GM23248 (cell line): ENCODE data around the gene SPRR2F. TPM values are rescaled to one million over a fixed set of nuclear protein-coding genes. Genes with fewer than 3 reads are reported as not detected.
"Not testable (repeated sequence)": the region's sequence is repeated elsewhere in the genome, so short reads cannot be mapped to it uniquely, and the experiment has no call there.

Experiments
- DNase-seq: peaks from one replicate; pipeline ENCODE4 v3.0.0-alpha.2; 2015
- H2AFZ ChIP-seq: fragments of 200-600 bp; sonication (generic); 2 replicates; pipeline ENCODE4 v1.6.1; 2016; ENCODE audit warnings: antibody characterized with exemption
- H3F3A ChIP-seq: fragments of 200-600 bp; sonication (generic); 2 replicates; pipeline ENCODE4 v1.6.1; 2016; ENCODE audit warnings: mild to moderate bottlenecking, antibody characterized with exemption, mixed run types; ENCODE audit not compliant: insufficient read depth
- H3K27ac ChIP-seq: fragments of 200-600 bp; sonication (generic); 2 replicates; pipeline ENCODE4 v1.5.1; 2016; ENCODE audit warnings: mild to moderate bottlenecking
- H3K27me3 ChIP-seq: fragments of 200-600 bp; sonication (generic); replicated peaks from 2 replicates; pipeline ENCODE4 v1.6.1; 2016; ENCODE audit warnings: mild to moderate bottlenecking; ENCODE audit not compliant: insufficient read depth
- H3K36me3 ChIP-seq: fragments of 200-600 bp; sonication (generic); 2 replicates; pipeline ENCODE4 v1.6.1; 2016; ENCODE audit warnings: low read depth, mild to moderate bottlenecking
- H3K4me1 ChIP-seq: fragments of 200-600 bp; sonication (generic); 2 replicates; pipeline ENCODE4 v1.6.1; 2016; ENCODE audit warnings: mild to moderate bottlenecking; ENCODE audit not compliant: insufficient read depth
- H3K4me2 ChIP-seq: fragments of 200-600 bp; sonication (generic); one replicate; pipeline ENCODE4 v1.6.1; 2016; ENCODE audit warnings: mild to moderate bottlenecking; ENCODE audit not compliant: unreplicated experiment
- H3K4me3 ChIP-seq: fragments of 200-600 bp; sonication (generic); 2 replicates; pipeline ENCODE4 v1.5.1; 2016; ENCODE audit warnings: mild to moderate bottlenecking
- H3K79me2 ChIP-seq: fragments of 200-600 bp; sonication (generic); 2 replicates; pipeline ENCODE4 v1.6.1; 2016; ENCODE audit warnings: mild to moderate bottlenecking; ENCODE audit not compliant: insufficient read depth
- H3K9ac ChIP-seq: fragments of 200-600 bp; sonication (generic); 2 replicates; pipeline ENCODE4 v1.6.1; 2016; ENCODE audit warnings: mild to moderate bottlenecking
- H3K9me2 ChIP-seq: fragments of 200-600 bp; sonication (generic); 2 replicates; pipeline ENCODE4 v1.6.1; 2016; ENCODE audit warnings: mixed run types, mild to moderate bottlenecking, moderate library complexity; ENCODE audit not compliant: insufficient read depth
- H3K9me3 ChIP-seq: fragments of 200-600 bp; sonication (generic); one replicate; pipeline ENCODE4 v1.6.1; 2017; ENCODE audit warnings: low read depth
- H4K20me1 ChIP-seq: fragments of 200-600 bp; sonication (generic); 2 replicates; pipeline ENCODE4 v1.6.0; 2016; ENCODE audit not compliant: insufficient read depth
- EZH2 ChIP-seq: fragments of 200-600 bp; sonication (generic); IDR thresholded peaks from 2 replicates; pipeline ENCODE4 v1.6.1; 2018; ENCODE audit warnings: antibody characterized with exemption, mild to moderate bottlenecking; ENCODE audit not compliant: insufficient read depth, poor library complexity, severe bottlenecking
- EZH2phosphoT487 ChIP-seq: fragments of 200-600 bp; sonication (generic); IDR thresholded peaks from 2 replicates; pipeline ENCODE4 v1.6.1; 2018; ENCODE audit warnings: antibody characterized with exemption, moderate library complexity, mild to moderate bottlenecking, low read depth; ENCODE audit not compliant: insufficient read depth
- WGBS, 2 experiments: methylation state at CpG; one replicate each; pipeline ENCODE4 v1.1.6; 2015 to 2017; ENCODE audit warnings: low lambda C conversion rate in 2 of 2, low coverage in 1 of 2; ENCODE audit errors: missing lambda C conversion rate in 2 of 2; 5-methylcytosine and 5-hydroxymethylcytosine counted together
- in situ Hi-C: fragments of 300-500 bp; cut with MboI; formaldehyde crosslinking; loops from 2 replicates; pipeline ENCODE4 v1.15.0; 2020
- polyA plus RNA-seq: library from polyadenylated mRNA; unstranded; fragments of >200 nt; fragmentation: Nextera tagmentation; extraction: Ambion mirVana; gene quantifications from 2 replicates; pipeline ENCODE4 v1.2.1, GENCODE V29; 2016
- total RNA-seq: library from RNA; depleted of rRNA; stranded (reverse); fragments of >200 nt; shearing (Covaris generic); gene quantifications from 2 replicates; pipeline ENCODE4 v1.2.3, GENCODE V29; 2014

Gene SPRR2F
- total and polyA plus RNA-seq, 2 experiments from 2014 or later: not detected

- no peak for DNase-seq
- Histone ChIP-seq H3K36me3 (no peaks in the 10 kb centered on the region), H3K4me3 (no peak overlapping the region), H4K20me1 (no peaks in the 10 kb centered on the region), H3K79me2 (no peaks in the 10 kb centered on the region), H3K9me2 (no peaks in the 10 kb centered on the region), H3K9ac (no peak overlapping the region), H2AFZ (no peak overlapping the region), H3K4me2 (no peak overlapping the region), H3F3A (no peaks in the 10 kb centered on the region), H3K27me3 (peaks cover 18% of the 10 kb centered on the region; the same call in 1 of the 2 replicates), H3K9me3 (no peaks in the 10 kb centered on the region), H3K4me1 (no peaks in the 10 kb centered on the region), H3K27ac (no peak overlapping the region)
- in situ Hi-C loops: no loop called here
- 31 to 36% methylated on average over 3 of the region's 3 CpGs for WGBS, 2 experiments
- TF ChIP-seq EZH2: no peak
- TF ChIP-seq EZH2phosphoT487: no peak
Observed at GRCh38 chr1:153141377-153141776, 28.1 kb upstream of the SPRR2F start.

GRCh38 chr1:153140484-153140883 lies 27.2 kb upstream of the SPRR2F start:
- in situ Hi-C loops: no loop called here

GRCh38 chr1:153133743-153134142 lies 20.4 kb upstream of the SPRR2F start:
- no peaks in the 10 kb centered on the region for H3K4me1 ChIP-seq
- no peak for DNase-seq
- no peak overlapping the region for H3K4me2 ChIP-seq
- no peaks in the 10 kb centered on the region for H3K9me3 ChIP-seq
- H3K9ac ChIP-seq: no peak overlapping the region
- H3K79me2 ChIP-seq: no peaks in the 10 kb centered on the region
- TF ChIP-seq EZH2 (no peak), EZH2phosphoT487 (no peak)
- H3K36me3 ChIP-seq: no peaks in the 10 kb centered on the region
- H4K20me1 ChIP-seq: no peaks in the 10 kb centered on the region
- no peak overlapping the region for H2AFZ ChIP-seq
- H3K27ac ChIP-seq: no peak overlapping the region
- no peak overlapping the region for H3K4me3 ChIP-seq
- WGBS, 2 experiments: 0 to 10% methylated on average over 1 to 2 of the region's 2 CpGs
- H3K9me2 ChIP-seq: no peaks in the 10 kb centered on the region
- peaks cover 19% of the 10 kb centered on the region; the same call in 1 of the 2 replicates for H3K27me3 ChIP-seq
- in situ Hi-C loops: no loop called here
- H3F3A ChIP-seq: no peaks in the 10 kb centered on the region

More at GRCh38 chr1:153140484-153140883, 27.2 kb upstream of the SPRR2F start:
- no peak for DNase-seq
- no peaks in the 10 kb centered on the region for H3F3A ChIP-seq
- H3K9me2 ChIP-seq: no peaks in the 10 kb centered on the region
- no peaks in the 10 kb centered on the region for H3K9me3 ChIP-seq
- peaks cover 12% of the 10 kb centered on the region; the same call in 1 of the 2 replicates for H3K27me3 ChIP-seq
- no peaks in the 10 kb centered on the region for H3K4me1 ChIP-seq
- no peaks in the 10 kb centered on the region for H4K20me1 ChIP-seq
- no peak overlapping the region for H3K4me3 ChIP-seq
- no peak overlapping the region for H3K4me2 ChIP-seq
- H3K9ac ChIP-seq: no peak overlapping the region
- H3K27ac ChIP-seq: no peak overlapping the region
- TF ChIP-seq EZH2phosphoT487 (no peak), EZH2 (no peak)
- WGBS, 2 experiments: 51 to 59% methylated on average over 3 of the region's 3 CpGs
- no peaks in the 10 kb centered on the region for H3K36me3 ChIP-seq
- no peaks in the 10 kb centered on the region for H3K79me2 ChIP-seq
- H2AFZ ChIP-seq: no peak overlapping the region

GRCh38 chr1:153133267-153133666 lies 20.0 kb upstream of the SPRR2F start:
- H3K4me2 ChIP-seq: no peak overlapping the region
- in situ Hi-C loops: no loop called here
- H3F3A ChIP-seq: no peaks in the 10 kb centered on the region

GRCh38 chr1:153128688-153129087 lies 15.4 kb upstream of the SPRR2F start:
- peaks cover 13% of the 10 kb centered on the region; the same call in 1 of the 2 replicates for H3K27me3 ChIP-seq
- H3K4me2 ChIP-seq, DNase-seq, H3K4me3 ChIP-seq, H4K20me1 ChIP-seq, H3K4me1 ChIP-seq, H3F3A ChIP-seq, H3K9me2 ChIP-seq, H3K27ac ChIP-seq, H3K9me3 ChIP-seq, H2AFZ ChIP-seq, H3K36me3 ChIP-seq, in situ Hi-C loops, H3K9ac ChIP-seq, H3K79me2 ChIP-seq: not testable (repeated sequence)
- WGBS, 2 experiments: 34 to 37% methylated on average over 4 of the region's 4 CpGs

More at GRCh38 chr1:153133267-153133666, 20.0 kb upstream of the SPRR2F start:
- 0 to 25% methylated on average over 1 of the region's 1 CpG for WGBS, 2 experiments
- H3K9me2 ChIP-seq: no peaks in the 10 kb centered on the region
- TF ChIP-seq EZH2: no peak
- no peak for TF ChIP-seq EZH2phosphoT487
- no peak overlapping the region for H3K27ac ChIP-seq
- no peak overlapping the region for H3K4me3 ChIP-seq
- no peak overlapping the region for H3K9ac ChIP-seq
- no peaks in the 10 kb centered on the region for H3K79me2 ChIP-seq
- no peaks in the 10 kb centered on the region for H4K20me1 ChIP-seq
- H3K9me3 ChIP-seq: no peaks in the 10 kb centered on the region
- DNase-seq: no peak
- H2AFZ ChIP-seq: no peak overlapping the region
- peaks cover 18% of the 10 kb centered on the region; the same call in 1 of the 2 replicates for H3K27me3 ChIP-seq
- H3K36me3 ChIP-seq: no peaks in the 10 kb centered on the region
- no peaks in the 10 kb centered on the region for H3K4me1 ChIP-seq
